ENCODE measurements around the gene NKX2-2.
"Not testable (repeated sequence)": the region's sequence is repeated elsewhere in the genome, so short reads cannot be mapped to it uniquely, and the experiment has no call there.

Gene NKX2-2

GRCh38 chr20:21509597-21510371 lies 4.1 kb downstream of the NKX2-2 start:
- peak in 22 of 56 donors; percentile 26 to 66 (median 43) for DNase-seq

- peak in 2 of 56 donors; percentile 54 to 56 for DNase-seq
These were observed 4.7 kb downstream of the NKX2-2 start for GRCh38 chr20:21509079-21509596.

GRCh38 chr20:21508230-21509078 lies 5.4 kb downstream of the NKX2-2 start:
- DNase-seq, result peak in 52 of 56 donors; percentile 33 to 96 (median 80)

GRCh38 chr20:21507400-21508229 lies 6.2 kb downstream of the NKX2-2 start:
- peak in 11 of 56 donors; percentile 32 to 72 (median 57) for DNase-seq

- DNase-seq, result peak in 41 of 56 donors; percentile 39 to 84 (median 63)
These were observed 7.9 kb downstream of the NKX2-2 start for GRCh38 chr20:21505810-21506530.

GRCh38 chr20:21505161-21505809 lies 8.6 kb downstream of the NKX2-2 start:
- DNase-seq, result peak in 39 of 56 donors; percentile 30 to 83 (median 59)

GRCh38 chr20:21504323-21504722 lies 9.5 kb downstream of the NKX2-2 start:
- no peak for DNase-seq

- DNase-seq, result peak in 2 of 56 donors; percentile 13 to 26
These were observed 10.5 kb downstream of the NKX2-2 start for GRCh38 chr20:21503345-21503744.

GRCh38 chr20:21501184-21501583 lies 12.7 kb downstream of the NKX2-2 start:
- DNase-seq, result no peak

- DNase-seq, result no peak
These were observed 13.3 kb downstream of the NKX2-2 start for GRCh38 chr20:21500599-21500998.

GRCh38 chr20:21499641-21500040 lies 14.2 kb downstream of the NKX2-2 start:
- DNase-seq, result no peak

GRCh38 chr20:21498635-21499034 lies 15.2 kb downstream of the NKX2-2 start:
- DNase-seq, result no peak

- no peak for DNase-seq
These were observed 15.7 kb downstream of the NKX2-2 start for GRCh38 chr20:21498195-21498594.

GRCh38 chr20:21496452-21496851 lies 17.4 kb downstream of the NKX2-2 start:
- no peak for DNase-seq

GRCh38 chr20:21493049-21493448 lies 20.8 kb downstream of the NKX2-2 start:
- DNase-seq, result no peak

- DNase-seq, result no peak
These were observed 23.8 kb downstream of the NKX2-2 start for GRCh38 chr20:21490105-21490504.

GRCh38 chr20:21480144-21480543 lies 33.7 kb downstream of the NKX2-2 start:
- DNase-seq, result not testable (repeated sequence)

GRCh38 chr20:21465799-21466198 lies 48.1 kb downstream of the NKX2-2 start:
- no peak for DNase-seq

GRCh38 chr20:21464916-21465315 lies 48.9 kb downstream of the NKX2-2 start:
- no peak for DNase-seq
